PC-3 (cell line): ENCODE measurements around the gene MBNL1.

Experiments
- CTCF ChIP-seq: fragments of 300-600 bp; sonication (generic); conservative IDR thresholded peaks from 2 replicates; pipeline ENCODE4 v1.5.1; 2017; ENCODE audit warnings: antibody characterized with exemption, low read depth, mild to moderate bottlenecking, low read length
- EZH2 ChIP-seq: fragments of 300-600 bp; sonication (generic); IDR thresholded peaks from one replicate; pipeline ENCODE4 v1.6.1; 2017; ENCODE audit warnings: antibody characterized with exemption, mild to moderate bottlenecking, low read length; ENCODE audit not compliant: unreplicated experiment

- TF ChIP-seq CTCF, result no peak
- TF ChIP-seq EZH2, result no peak
Observed at GRCh38 chr3:152331018-152331541, 62.4 kb downstream of the MBNL1 start.
